CD4-positive, alpha-beta T cell (primary cell): ENCODE measurements around the gene APBA2. TPM values are rescaled to one million over a fixed set of nuclear protein-coding genes. Genes with fewer than 3 reads are reported as not detected.
A peak's percentile ranks its signal among the peaks of the same experiment; 100 is the strongest.

Experiments
- ATAC-seq: fragments of 200-7000 bp; cut with Tn5 transposase; one replicate; pipeline ENCODE4 v1.10.0; 2022; ENCODE audit warnings: mild to moderate bottlenecking; ENCODE audit not compliant: poor library complexity
- CTCF ChIA-PET: fragments of 350-600 bp; sonication (Branson Sonifier 250); formaldehyde crosslinking; loops from one replicate; lab custom pipeline; 2021; ENCODE audit warnings: antibody characterized with exemption, inconsistent platforms; lab: Charles Lee
- POLR2A ChIA-PET: fragments of 350-600 bp; sonication (Branson Sonifier 250); formaldehyde crosslinking; loops from one replicate; lab custom pipeline; 2021; ENCODE audit warnings: antibody characterized with exemption, inconsistent platforms; lab: Charles Lee
- DNase-seq, 14 experiments: peaks; one replicate each; pipeline ENCODE4 v3.0.0-alpha.2; 2013 to 2020; ENCODE audit warnings: mixed read lengths in 2 of 14
- H3K27ac ChIP-seq, 2 donors: one replicate each; pipeline versions ENCODE4 v1.5.1 to v1.7.0; 2013; ENCODE audit warnings: low read length in 2 of 2, low read depth in 1 of 2, mild to moderate bottlenecking in 1 of 2
- H3K27me3 ChIP-seq, 2 experiments: 1 replicate in 1 of 2; 2 replicates in 1 of 2; pipeline versions ENCODE4 v1.6.1 to v1.7.0; 2013; ENCODE audit warnings: low read length in 2 of 2, control low read depth in 1 of 2, mild to moderate bottlenecking in 1 of 2, moderate library complexity in 1 of 2; ENCODE audit not compliant: insufficient read depth in 2 of 2, control insufficient read depth in 1 of 2
- H3K36me3 ChIP-seq: one replicate; pipeline ENCODE4 v1.6.1; 2013; ENCODE audit warnings: low read length, control low read depth; ENCODE audit not compliant: insufficient read depth
- H3K4me1 ChIP-seq: one replicate; pipeline ENCODE4 v1.6.1; 2013; ENCODE audit warnings: low read length, control low read depth; ENCODE audit not compliant: insufficient read depth
- H3K4me3 ChIP-seq: one replicate; pipeline ENCODE4 v1.5.1; 2013; ENCODE audit warnings: mild to moderate bottlenecking, low read length, moderate library complexity
- H3K9me3 ChIP-seq, 2 experiments: 1 replicate in 1 of 2; 2 replicates in 1 of 2; pipeline versions ENCODE4 v1.6.1 to v1.7.0; 2013; ENCODE audit warnings: low read length in 2 of 2, mild to moderate bottlenecking in 2 of 2, control low read depth in 1 of 2, moderate library complexity in 1 of 2; ENCODE audit not compliant: control insufficient read depth in 1 of 2, insufficient read depth in 1 of 2
- H3K27ac Mint-ChIP-seq: one replicate; pipeline ENCODE4 v1.8.0; 2020; ENCODE audit warnings: mixed read lengths
- H3K27me3 Mint-ChIP-seq: one replicate; pipeline ENCODE4 v1.8.0; 2021; ENCODE audit warnings: mixed read lengths
- H3K36me3 Mint-ChIP-seq: one replicate; pipeline ENCODE4 v1.8.0; 2021; ENCODE audit warnings: low read depth, mixed read lengths
- H3K4me1 Mint-ChIP-seq: one replicate; pipeline ENCODE4 v1.8.0; 2021; ENCODE audit warnings: low read depth, mixed read lengths
- H3K4me3 Mint-ChIP-seq: one replicate; pipeline ENCODE4 v1.8.0; 2020; ENCODE audit warnings: mild to moderate bottlenecking, mixed read lengths
- H3K9me3 Mint-ChIP-seq: one replicate; pipeline ENCODE4 v1.8.0; 2020; ENCODE audit warnings: mixed read lengths
- CTCF ChIP-seq: fragments of 200-600 bp; IDR thresholded peaks from one replicate; pipeline ENCODE4 v1.8.0; 2022; ENCODE audit warnings: antibody characterized with exemption, mild to moderate bottlenecking
- intact Hi-C, 2 experiments: fragments of 100-400 bp; cut with DNase I in 1 of 2; cut with micrococcal nuclease in 1 of 2; formaldehyde crosslinking; loops; one replicate each; pipeline versions ENCODE4 v1.15.1 to v1.9.0; 2023 to 2025; cut with DNase I, micrococcal nuclease
- total RNA-seq, 174 experiments: library from RNA in 2 of 174; stranded (reverse) in 2 of 174; gene quantifications; one replicate each; pipeline ENCODE4 v1.2.3 and lab custom pipeline; 2021 to 2026

APBA2 gene
- total RNA-seq, 2 experiments from 2014 or later, result 123 to 126 TPM

- ATAC-seq, result peak; percentile 71
- H3K27ac ChIP-seq, result no peak overlapping the region
Observed at GRCh38 chr15:28919201-28919635, 33.4 kb downstream of the APBA2 start.

GRCh38 chr15:28919679-28920655 is 34.2 kb downstream of the APBA2 start:
- H3K4me1 ChIP-seq, result peaks cover 64% of the 10 kb centered on the region
- no peaks in the 10 kb centered on the region for H3K9me3 Mint-ChIP-seq
- peak; percentile 36 for ATAC-seq
- TF ChIP-seq CTCF, result no peak
- H3K27ac ChIP-seq, result no peak overlapping the region
- H3K27me3 ChIP-seq, result no peaks in the 10 kb centered on the region
- intact Hi-C loops, result loop anchor here in 1 of 2 experiments (1.0 to 2.0 kb wide), 2 partner anchors 17 to 33 kb away; no protein-coding TSS in a partner anchor
- peak overlapping the region; percentile 83 for H3K4me3 Mint-ChIP-seq
- DNase-seq, result peak in 4 of 14 experiments; percentile 15 to 41 (median 30)
- ChIA-PET POLR2A (interaction anchor here (1.2 to 2.9 kb wide), 6 partner anchors 19 to 59 kb away, joined by 3 to 12 read pairs (median 6); partner anchors contain the start of gene APBA2), CTCF (no interaction called here)
- H3K36me3 Mint-ChIP-seq, result peaks cover 40% of the 10 kb centered on the region
- H3K9me3 ChIP-seq, result no peaks in the 10 kb centered on the region
- H3K27me3 Mint-ChIP-seq, result no peaks in the 10 kb centered on the region
- peak overlapping the region; percentile 84 for H3K27ac Mint-ChIP-seq
- H3K36me3 ChIP-seq, result peaks cover 16% of the 10 kb centered on the region
- H3K4me3 ChIP-seq, result peak overlapping the region; percentile 54
- peaks cover 74% of the 10 kb centered on the region for H3K4me1 Mint-ChIP-seq

More at GRCh38 chr15:28919201-28919635, 33.4 kb downstream of the APBA2 start:
- POLR2A ChIA-PET, result interaction anchor here (1.2 to 2.9 kb wide), 3 partner anchors 19 to 34 kb away, joined by 5 to 12 read pairs (median 11); partner anchors contain the start of gene APBA2
- Mint-ChIP-seq H3K9me3 (no peaks in the 10 kb centered on the region), H3K4me1 (peaks cover 66% of the 10 kb centered on the region), H3K27ac (peak overlapping the region; percentile 84), H3K4me3 (peak overlapping the region; percentile 83), H3K36me3 (peaks cover 34% of the 10 kb centered on the region), H3K27me3 (no peaks in the 10 kb centered on the region)
- TF ChIP-seq CTCF, result no peak
- intact Hi-C loops, result loop anchor here in 1 of 2 experiments (1.0 to 2.0 kb wide), 2 partner anchors 18 to 32 kb away; no protein-coding TSS in a partner anchor
- H3K9me3 ChIP-seq, result no peaks in the 10 kb centered on the region
- peak overlapping the region; percentile 54 for H3K4me3 ChIP-seq
- peaks cover 16% of the 10 kb centered on the region for H3K36me3 ChIP-seq
- no peaks in the 10 kb centered on the region for H3K27me3 ChIP-seq
- CTCF ChIA-PET, result interaction anchor here (0.7 kb wide), 1 partner anchor 33 kb away, joined by 4 read pairs; no protein-coding TSS in a partner anchor
- H3K4me1 ChIP-seq, result peaks cover 68% of the 10 kb centered on the region
- peak in 11 of 14 experiments; percentile 8 to 67 (median 39) for DNase-seq

GRCh38 chr15:28920781-28921331 is 35.1 kb downstream of the APBA2 start:
- ATAC-seq (peak; percentile 34), DNase-seq (peak in 1 of 14 experiments; percentile 10)
- peaks cover 48% of the 10 kb centered on the region for H3K36me3 Mint-ChIP-seq
- peak overlapping the region; percentile 84 for H3K27ac Mint-ChIP-seq
- intact Hi-C loops, result no loop called here
- peaks cover 12% of the 10 kb centered on the region for H3K36me3 ChIP-seq
- ChIA-PET CTCF (interaction anchor here (0.5 kb wide), 1 partner anchor 31 kb away, joined by 3 read pairs; no protein-coding TSS in a partner anchor), POLR2A (interaction anchor here (0.9 to 2.9 kb wide), 7 partner anchors 18 to 58 kb away, joined by 3 to 12 read pairs (median 4); partner anchors contain the start of gene APBA2)
- peak overlapping the region; percentile 83 for H3K4me3 Mint-ChIP-seq
- H3K27me3 Mint-ChIP-seq, result no peaks in the 10 kb centered on the region
- H3K9me3 Mint-ChIP-seq, result no peaks in the 10 kb centered on the region
- TF ChIP-seq CTCF, result no peak
- H3K4me1 ChIP-seq, result peaks cover 64% of the 10 kb centered on the region
- no peaks in the 10 kb centered on the region for H3K27me3 ChIP-seq
- H3K4me1 Mint-ChIP-seq, result peaks cover 83% of the 10 kb centered on the region
- H3K27ac ChIP-seq, result no peak overlapping the region
- H3K4me3 ChIP-seq, result no peak overlapping the region
- no peaks in the 10 kb centered on the region for H3K9me3 ChIP-seq
